MM.1S (cell line): ENCODE results near the gene SUSD1.

Experiments used
- EZH2 ChIP-seq: fragments of 300-600 bp; sonication (generic); optimal IDR thresholded peaks from 2 replicates; pipeline ENCODE3; 2017; ENCODE audit warnings: low read depth, mild to moderate bottlenecking, antibody characterized with exemption, low read length, mixed read lengths
- EZH2phosphoT487 ChIP-seq: fragments of 300-600 bp; sonication (generic); IDR thresholded peaks from 2 replicates; pipeline ENCODE4 v1.6.1; 2018; ENCODE audit warnings: antibody characterized with exemption, low read length
- TF ChIP-seq, protein P1 (sequence below): fragments of 300-600 bp; sonication (generic); IDR thresholded peaks from 2 replicates; pipeline ENCODE4 v1.5.1; 2016; ENCODE audit warnings: antibody characterized with exemption, low read length, mixed read lengths

DNA sequence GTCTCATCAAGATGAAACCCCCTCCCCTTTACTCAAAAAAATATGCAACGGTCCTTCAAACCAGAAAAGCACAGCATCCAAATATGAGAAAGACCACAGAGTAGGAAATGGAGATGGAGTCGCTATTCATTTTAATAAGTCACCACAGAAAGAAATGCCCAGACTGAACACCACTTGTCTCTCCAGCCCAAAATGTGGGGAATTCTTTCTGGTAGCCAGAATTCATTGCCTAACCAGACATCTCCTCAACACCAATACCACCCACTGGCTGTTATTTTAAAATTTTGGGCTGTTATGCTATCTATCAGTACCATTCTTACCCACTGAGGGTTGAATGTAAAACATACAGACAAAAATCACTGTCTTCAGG, 100.1 kb downstream of the SUSD1 start:
- TF ChIP-seq, protein P1, sequence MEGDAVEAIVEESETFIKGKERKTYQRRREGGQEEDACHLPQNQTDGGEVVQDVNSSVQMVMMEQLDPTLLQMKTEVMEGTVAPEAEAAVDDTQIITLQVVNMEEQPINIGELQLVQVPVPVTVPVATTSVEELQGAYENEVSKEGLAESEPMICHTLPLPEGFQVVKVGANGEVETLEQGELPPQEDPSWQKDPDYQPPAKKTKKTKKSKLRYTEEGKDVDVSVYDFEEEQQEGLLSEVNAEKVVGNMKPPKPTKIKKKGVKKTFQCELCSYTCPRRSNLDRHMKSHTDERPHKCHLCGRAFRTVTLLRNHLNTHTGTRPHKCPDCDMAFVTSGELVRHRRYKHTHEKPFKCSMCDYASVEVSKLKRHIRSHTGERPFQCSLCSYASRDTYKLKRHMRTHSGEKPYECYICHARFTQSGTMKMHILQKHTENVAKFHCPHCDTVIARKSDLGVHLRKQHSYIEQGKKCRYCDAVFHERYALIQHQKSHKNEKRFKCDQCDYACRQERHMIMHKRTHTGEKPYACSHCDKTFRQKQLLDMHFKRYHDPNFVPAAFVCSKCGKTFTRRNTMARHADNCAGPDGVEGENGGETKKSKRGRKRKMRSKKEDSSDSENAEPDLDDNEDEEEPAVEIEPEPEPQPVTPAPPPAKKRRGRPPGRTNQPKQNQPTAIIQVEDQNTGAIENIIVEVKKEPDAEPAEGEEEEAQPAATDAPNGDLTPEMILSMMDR = no peak
- TF ChIP-seq EZH2 (no peak), EZH2phosphoT487 (no peak)
